ENCODE results near the gene VTI1A. TPM values are rescaled to one million over a fixed set of nuclear protein-coding genes. Genes with fewer than 3 reads are reported as not detected.

VTI1A gene
- total and polyA plus RNA-seq, 2 experiments from 2014 or later = 26.8 to 31.0 TPM

DNA sequence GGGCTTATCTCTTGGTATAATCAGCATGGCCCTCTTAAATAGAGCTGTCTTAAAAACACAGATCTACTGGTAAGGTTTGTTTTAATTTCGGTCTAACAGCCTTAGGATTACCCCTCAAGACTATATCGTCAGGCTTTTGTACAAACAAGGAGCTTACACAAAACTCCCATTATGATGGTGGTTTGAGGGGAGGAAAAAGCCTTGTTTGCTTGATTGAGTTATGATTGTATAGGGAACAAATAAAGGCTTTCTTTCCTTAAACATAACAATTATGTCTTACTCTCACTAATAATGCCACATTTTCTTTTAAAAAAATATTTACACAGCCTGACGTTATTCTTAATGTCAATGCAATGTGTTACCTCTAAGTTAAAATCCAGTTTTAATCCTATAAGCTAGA lies 314.2 kb downstream of the VTI1A start:
- H3K79me2 ChIP-seq (replicated peaks; ENCODE audit: insufficient read depth) = no peaks in the 10 kb centered on the region
- H3K4me1 Mint-ChIP-seq = peaks cover 10% of the 10 kb centered on the region
- H3K4me3 Mint-ChIP-seq = no peak overlapping the region
- H3K27ac ChIP-seq (ENCODE audit: low read depth) = no peak overlapping the region
- peaks cover 2% of the 10 kb centered on the region for H3K27me3 Mint-ChIP-seq (ENCODE audit: insufficient read depth, low read depth, poor library complexity)
- no peak overlapping the region for H2AFZ ChIP-seq
- H4K20me1 ChIP-seq (replicated peaks; ENCODE audit: insufficient read depth) = no peaks in the 10 kb centered on the region
- no peak overlapping the region for H3K27ac Mint-ChIP-seq
- H3F3A ChIP-seq (replicated peaks; ENCODE audit: low read depth) = no peaks in the 10 kb centered on the region
- H3K36me3 ChIP-seq (ENCODE audit: insufficient read depth) = no peaks in the 10 kb centered on the region
- H3K9me2 ChIP-seq (ENCODE audit: insufficient read depth) = no peaks in the 10 kb centered on the region
- no peak overlapping the region for H3K4me2 ChIP-seq
- no peaks in the 10 kb centered on the region for H3K36me3 Mint-ChIP-seq (ENCODE audit: low read depth)
- DNase-seq (ENCODE audit: low spot score) = no peak
- H3K27me3 ChIP-seq (ENCODE audit: insufficient read depth) = no peaks in the 10 kb centered on the region
- H3K9me3 Mint-ChIP-seq = no peaks in the 10 kb centered on the region
- ATAC-seq = no peak
- TF ChIP-seq, protein P1, sequence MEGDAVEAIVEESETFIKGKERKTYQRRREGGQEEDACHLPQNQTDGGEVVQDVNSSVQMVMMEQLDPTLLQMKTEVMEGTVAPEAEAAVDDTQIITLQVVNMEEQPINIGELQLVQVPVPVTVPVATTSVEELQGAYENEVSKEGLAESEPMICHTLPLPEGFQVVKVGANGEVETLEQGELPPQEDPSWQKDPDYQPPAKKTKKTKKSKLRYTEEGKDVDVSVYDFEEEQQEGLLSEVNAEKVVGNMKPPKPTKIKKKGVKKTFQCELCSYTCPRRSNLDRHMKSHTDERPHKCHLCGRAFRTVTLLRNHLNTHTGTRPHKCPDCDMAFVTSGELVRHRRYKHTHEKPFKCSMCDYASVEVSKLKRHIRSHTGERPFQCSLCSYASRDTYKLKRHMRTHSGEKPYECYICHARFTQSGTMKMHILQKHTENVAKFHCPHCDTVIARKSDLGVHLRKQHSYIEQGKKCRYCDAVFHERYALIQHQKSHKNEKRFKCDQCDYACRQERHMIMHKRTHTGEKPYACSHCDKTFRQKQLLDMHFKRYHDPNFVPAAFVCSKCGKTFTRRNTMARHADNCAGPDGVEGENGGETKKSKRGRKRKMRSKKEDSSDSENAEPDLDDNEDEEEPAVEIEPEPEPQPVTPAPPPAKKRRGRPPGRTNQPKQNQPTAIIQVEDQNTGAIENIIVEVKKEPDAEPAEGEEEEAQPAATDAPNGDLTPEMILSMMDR (conservative IDR thresholded peaks at IDR 0.05; ENCODE audit: low read depth in 2 of 2) = no peak
- no peak for TF ChIP-seq EZH2phosphoT487 (IDR thresholded peaks at IDR 0.05; ENCODE audit: unreplicated experiment)
- TF ChIP-seq, protein P2, sequence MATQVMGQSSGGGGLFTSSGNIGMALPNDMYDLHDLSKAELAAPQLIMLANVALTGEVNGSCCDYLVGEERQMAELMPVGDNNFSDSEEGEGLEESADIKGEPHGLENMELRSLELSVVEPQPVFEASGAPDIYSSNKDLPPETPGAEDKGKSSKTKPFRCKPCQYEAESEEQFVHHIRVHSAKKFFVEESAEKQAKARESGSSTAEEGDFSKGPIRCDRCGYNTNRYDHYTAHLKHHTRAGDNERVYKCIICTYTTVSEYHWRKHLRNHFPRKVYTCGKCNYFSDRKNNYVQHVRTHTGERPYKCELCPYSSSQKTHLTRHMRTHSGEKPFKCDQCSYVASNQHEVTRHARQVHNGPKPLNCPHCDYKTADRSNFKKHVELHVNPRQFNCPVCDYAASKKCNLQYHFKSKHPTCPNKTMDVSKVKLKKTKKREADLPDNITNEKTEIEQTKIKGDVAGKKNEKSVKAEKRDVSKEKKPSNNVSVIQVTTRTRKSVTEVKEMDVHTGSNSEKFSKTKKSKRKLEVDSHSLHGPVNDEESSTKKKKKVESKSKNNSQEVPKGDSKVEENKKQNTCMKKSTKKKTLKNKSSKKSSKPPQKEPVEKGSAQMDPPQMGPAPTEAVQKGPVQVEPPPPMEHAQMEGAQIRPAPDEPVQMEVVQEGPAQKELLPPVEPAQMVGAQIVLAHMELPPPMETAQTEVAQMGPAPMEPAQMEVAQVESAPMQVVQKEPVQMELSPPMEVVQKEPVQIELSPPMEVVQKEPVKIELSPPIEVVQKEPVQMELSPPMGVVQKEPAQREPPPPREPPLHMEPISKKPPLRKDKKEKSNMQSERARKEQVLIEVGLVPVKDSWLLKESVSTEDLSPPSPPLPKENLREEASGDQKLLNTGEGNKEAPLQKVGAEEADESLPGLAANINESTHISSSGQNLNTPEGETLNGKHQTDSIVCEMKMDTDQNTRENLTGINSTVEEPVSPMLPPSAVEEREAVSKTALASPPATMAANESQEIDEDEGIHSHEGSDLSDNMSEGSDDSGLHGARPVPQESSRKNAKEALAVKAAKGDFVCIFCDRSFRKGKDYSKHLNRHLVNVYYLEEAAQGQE (IDR thresholded peaks at IDR 0.05; ENCODE audit: unreplicated experiment) = no peak
- TF ChIP-seq, protein P3, sequence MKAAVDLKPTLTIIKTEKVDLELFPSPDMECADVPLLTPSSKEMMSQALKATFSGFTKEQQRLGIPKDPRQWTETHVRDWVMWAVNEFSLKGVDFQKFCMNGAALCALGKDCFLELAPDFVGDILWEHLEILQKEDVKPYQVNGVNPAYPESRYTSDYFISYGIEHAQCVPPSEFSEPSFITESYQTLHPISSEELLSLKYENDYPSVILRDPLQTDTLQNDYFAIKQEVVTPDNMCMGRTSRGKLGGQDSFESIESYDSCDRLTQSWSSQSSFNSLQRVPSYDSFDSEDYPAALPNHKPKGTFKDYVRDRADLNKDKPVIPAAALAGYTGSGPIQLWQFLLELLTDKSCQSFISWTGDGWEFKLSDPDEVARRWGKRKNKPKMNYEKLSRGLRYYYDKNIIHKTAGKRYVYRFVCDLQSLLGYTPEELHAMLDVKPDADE (IDR thresholded peaks at IDR 0.05) = no peak
- TF ChIP-seq STAT1 (IDR thresholded peaks at IDR 0.05; ENCODE audit: unreplicated experiment) = no peak
- no peak for TF ChIP-seq EZH2 (IDR thresholded peaks at IDR 0.05; ENCODE audit: low read depth, unreplicated experiment)
- TF ChIP-seq ZNF331 (CRISPR knock-in tag; IDR thresholded peaks at IDR 0.05; ENCODE audit: low read depth) = no peak
- no peak for TF ChIP-seq ZNF114 (CRISPR knock-in tag; IDR thresholded peaks at IDR 0.05)
- TF ChIP-seq, protein P4, sequence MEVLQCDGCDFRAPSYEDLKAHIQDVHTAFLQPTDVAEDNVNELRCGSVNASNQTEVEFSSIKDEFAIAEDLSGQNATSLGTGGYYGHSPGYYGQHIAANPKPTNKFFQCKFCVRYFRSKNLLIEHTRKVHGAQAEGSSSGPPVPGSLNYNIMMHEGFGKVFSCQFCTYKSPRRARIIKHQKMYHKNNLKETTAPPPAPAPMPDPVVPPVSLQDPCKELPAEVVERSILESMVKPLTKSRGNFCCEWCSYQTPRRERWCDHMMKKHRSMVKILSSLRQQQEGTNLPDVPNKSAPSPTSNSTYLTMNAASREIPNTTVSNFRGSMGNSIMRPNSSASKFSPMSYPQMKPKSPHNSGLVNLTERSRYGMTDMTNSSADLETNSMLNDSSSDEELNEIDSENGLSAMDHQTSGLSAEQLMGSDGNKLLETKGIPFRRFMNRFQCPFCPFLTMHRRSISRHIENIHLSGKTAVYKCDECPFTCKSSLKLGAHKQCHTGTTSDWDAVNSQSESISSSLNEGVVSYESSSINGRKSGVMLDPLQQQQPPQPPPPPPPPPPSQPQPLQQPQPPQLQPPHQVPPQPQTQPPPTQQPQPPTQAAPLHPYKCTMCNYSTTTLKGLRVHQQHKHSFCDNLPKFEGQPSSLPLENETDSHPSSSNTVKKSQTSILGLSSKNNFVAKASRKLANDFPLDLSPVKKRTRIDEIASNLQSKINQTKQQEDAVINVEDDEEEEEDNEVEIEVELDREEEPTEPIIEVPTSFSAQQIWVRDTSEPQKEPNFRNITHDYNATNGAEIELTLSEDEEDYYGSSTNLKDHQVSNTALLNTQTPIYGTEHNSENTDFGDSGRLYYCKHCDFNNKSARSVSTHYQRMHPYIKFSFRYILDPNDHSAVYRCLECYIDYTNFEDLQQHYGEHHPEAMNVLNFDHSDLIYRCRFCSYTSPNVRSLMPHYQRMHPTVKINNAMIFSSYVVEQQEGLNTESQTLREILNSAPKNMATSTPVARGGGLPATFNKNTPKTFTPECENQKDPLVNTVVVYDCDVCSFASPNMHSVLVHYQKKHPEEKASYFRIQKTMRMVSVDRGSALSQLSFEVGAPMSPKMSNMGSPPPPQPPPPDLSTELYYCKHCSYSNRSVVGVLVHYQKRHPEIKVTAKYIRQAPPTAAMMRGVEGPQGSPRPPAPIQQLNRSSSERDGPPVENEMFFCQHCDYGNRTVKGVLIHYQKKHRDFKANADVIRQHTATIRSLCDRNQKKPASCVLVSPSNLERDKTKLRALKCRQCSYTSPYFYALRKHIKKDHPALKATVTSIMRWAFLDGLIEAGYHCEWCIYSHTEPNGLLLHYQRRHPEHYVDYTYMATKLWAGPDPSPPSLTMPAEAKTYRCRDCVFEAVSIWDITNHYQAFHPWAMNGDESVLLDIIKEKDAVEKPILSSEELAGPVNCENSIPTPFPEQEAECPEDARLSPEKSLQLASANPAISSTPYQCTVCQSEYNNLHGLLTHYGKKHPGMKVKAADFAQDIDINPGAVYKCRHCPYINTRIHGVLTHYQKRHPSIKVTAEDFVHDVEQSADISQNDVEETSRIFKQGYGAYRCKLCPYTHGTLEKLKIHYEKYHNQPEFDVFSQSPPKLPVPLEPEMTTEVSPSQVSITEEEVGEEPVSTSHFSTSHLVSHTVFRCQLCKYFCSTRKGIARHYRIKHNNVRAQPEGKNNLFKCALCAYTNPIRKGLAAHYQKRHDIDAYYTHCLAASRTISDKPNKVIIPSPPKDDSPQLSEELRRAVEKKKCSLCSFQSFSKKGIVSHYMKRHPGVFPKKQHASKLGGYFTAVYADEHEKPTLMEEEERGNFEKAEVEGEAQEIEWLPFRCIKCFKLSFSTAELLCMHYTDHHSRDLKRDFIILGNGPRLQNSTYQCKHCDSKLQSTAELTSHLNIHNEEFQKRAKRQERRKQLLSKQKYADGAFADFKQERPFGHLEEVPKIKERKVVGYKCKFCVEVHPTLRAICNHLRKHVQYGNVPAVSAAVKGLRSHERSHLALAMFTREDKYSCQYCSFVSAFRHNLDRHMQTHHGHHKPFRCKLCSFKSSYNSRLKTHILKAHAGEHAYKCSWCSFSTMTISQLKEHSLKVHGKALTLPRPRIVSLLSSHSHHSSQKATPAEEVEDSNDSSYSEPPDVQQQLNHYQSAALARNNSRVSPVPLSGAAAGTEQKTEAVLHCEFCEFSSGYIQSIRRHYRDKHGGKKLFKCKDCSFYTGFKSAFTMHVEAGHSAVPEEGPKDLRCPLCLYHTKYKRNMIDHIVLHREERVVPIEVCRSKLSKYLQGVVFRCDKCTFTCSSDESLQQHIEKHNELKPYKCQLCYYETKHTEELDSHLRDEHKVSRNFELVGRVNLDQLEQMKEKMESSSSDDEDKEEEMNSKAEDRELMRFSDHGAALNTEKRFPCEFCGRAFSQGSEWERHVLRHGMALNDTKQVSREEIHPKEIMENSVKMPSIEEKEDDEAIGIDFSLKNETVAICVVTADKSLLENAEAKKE (CRISPR knock-in tag; IDR thresholded peaks at IDR 0.05) = no peak
- TF ChIP-seq NANOG (IDR thresholded peaks at IDR 0.05; ENCODE audit: borderline replicate concordance) = no peak
- no peak for TF ChIP-seq CREB1 (CRISPR knock-in tag; IDR thresholded peaks at IDR 0.05; ENCODE audit: low read depth)
- H3K4me1 ChIP-seq (ENCODE audit: insufficient read depth) = 0 out of 2 replicates have a peak, but pooled peaks cover 5% of the 10 kb centered on the region
- no peak overlapping the region for H3K4me3 ChIP-seq
